ENCODE results near the gene SYT12. TPM values are rescaled to one million over a fixed set of nuclear protein-coding genes. Genes with fewer than 3 reads are reported as not detected.
"Not testable (repeated sequence)": the region's sequence is repeated elsewhere in the genome, so short reads cannot be mapped to it uniquely, and the experiment has no call there.

SYT12 gene
- total RNA-seq, 1 donor from 2014 or later, result 0.05 TPM

- Histone ChIP-seq H3K27ac (replicated peaks) (no peak overlapping the region), H3K4me1 (peaks cover 8% of the 10 kb centered on the region), H3K9me3 (replicated peaks) (no peaks in the 10 kb centered on the region), H3K27me3 (ENCODE audit: low read depth) (no peaks in the 10 kb centered on the region), H3K4me3 (no peak overlapping the region), H3K36me3 (no peaks in the 10 kb centered on the region)
- intact Hi-C loops (cut with micrococcal nuclease), result no loop called here
- TF ChIP-seq CTCF (IDR thresholded peaks at IDR 0.05; ENCODE audit: borderline replicate concordance), result no peak
- no peak for DNase-seq
These were observed 21.6 kb upstream of the SYT12 start for GRCh38 chr11:67001332-67001731.

- Histone ChIP-seq H3K36me3 (no peaks in the 10 kb centered on the region), H3K27ac (replicated peaks) (no peak overlapping the region), H3K27me3 (ENCODE audit: low read depth) (no peaks in the 10 kb centered on the region), H3K4me3 (no peak overlapping the region), H3K9me3 (replicated peaks) (no peaks in the 10 kb centered on the region), H3K4me1 (no peaks in the 10 kb centered on the region)
- DNase-seq, result no peak
- no peak for TF ChIP-seq CTCF (IDR thresholded peaks at IDR 0.05; ENCODE audit: borderline replicate concordance)
- intact Hi-C loops (cut with micrococcal nuclease), result no loop called here
These were observed 20.5 kb upstream of the SYT12 start for GRCh38 chr11:67002297-67002913.

- no peak for TF ChIP-seq CTCF (IDR thresholded peaks at IDR 0.05; ENCODE audit: borderline replicate concordance)
- H3K27ac ChIP-seq (replicated peaks), result no peak overlapping the region
- intact Hi-C loops (cut with micrococcal nuclease), result no loop called here
These were observed 20.0 kb upstream of the SYT12 start for GRCh38 chr11:67002921-67003411.

GRCh38 chr11:67005200-67005599, 17.7 kb upstream of the SYT12 start:
- H3K36me3 ChIP-seq; H3K4me1 ChIP-seq; intact Hi-C loops (cut with micrococcal nuclease); H3K9me3 ChIP-seq (replicated peaks); DNase-seq; H3K4me3 ChIP-seq; H3K27ac ChIP-seq (replicated peaks); H3K27me3 ChIP-seq (ENCODE audit: low read depth): not testable (repeated sequence)

More at GRCh38 chr11:67002921-67003411, 20.0 kb upstream of the SYT12 start:
- no peak overlapping the region for H3K4me3 ChIP-seq
- no peaks in the 10 kb centered on the region for H3K27me3 ChIP-seq (ENCODE audit: low read depth)
- no peak for DNase-seq
- H3K4me1 ChIP-seq, result no peaks in the 10 kb centered on the region
- no peaks in the 10 kb centered on the region for H3K9me3 ChIP-seq (replicated peaks)
- no peaks in the 10 kb centered on the region for H3K36me3 ChIP-seq

GRCh38 chr11:67006029-67006884, 16.7 kb upstream of the SYT12 start:
- no peak overlapping the region for H3K27ac ChIP-seq (replicated peaks)
- no peaks in the 10 kb centered on the region for H3K4me1 ChIP-seq
- no peaks in the 10 kb centered on the region for H3K9me3 ChIP-seq (replicated peaks)
- no peak for DNase-seq
- no peak overlapping the region for H3K4me3 ChIP-seq
- intact Hi-C loops (cut with micrococcal nuclease), result no loop called here
- no peak for TF ChIP-seq CTCF (IDR thresholded peaks at IDR 0.05; ENCODE audit: borderline replicate concordance)
- no peaks in the 10 kb centered on the region for H3K36me3 ChIP-seq
- no peaks in the 10 kb centered on the region for H3K27me3 ChIP-seq (ENCODE audit: low read depth)

- Histone ChIP-seq H3K4me3 (no peak overlapping the region), H3K36me3 (no peaks in the 10 kb centered on the region), H3K4me1 (no peaks in the 10 kb centered on the region), H3K27ac (replicated peaks) (no peak overlapping the region), H3K9me3 (replicated peaks) (no peaks in the 10 kb centered on the region), H3K27me3 (ENCODE audit: low read depth) (no peaks in the 10 kb centered on the region)
- intact Hi-C loops (cut with micrococcal nuclease), result no loop called here
- TF ChIP-seq CTCF (IDR thresholded peaks at IDR 0.05; ENCODE audit: borderline replicate concordance), result no peak
- DNase-seq, result no peak
These were observed 15.8 kb upstream of the SYT12 start for GRCh38 chr11:67007126-67007525.

Data from left ventricle myocardium inferior (tissue), 1 donor.